ENCODE measurements around the gene ABHD2. TPM values are rescaled to one million over a fixed set of nuclear protein-coding genes. Genes with fewer than 3 reads are reported as not detected.

Gene ABHD2
- polyA plus RNA-seq, 4 donors: 6.7 to 33.6 (median 18.8) TPM

DNA sequence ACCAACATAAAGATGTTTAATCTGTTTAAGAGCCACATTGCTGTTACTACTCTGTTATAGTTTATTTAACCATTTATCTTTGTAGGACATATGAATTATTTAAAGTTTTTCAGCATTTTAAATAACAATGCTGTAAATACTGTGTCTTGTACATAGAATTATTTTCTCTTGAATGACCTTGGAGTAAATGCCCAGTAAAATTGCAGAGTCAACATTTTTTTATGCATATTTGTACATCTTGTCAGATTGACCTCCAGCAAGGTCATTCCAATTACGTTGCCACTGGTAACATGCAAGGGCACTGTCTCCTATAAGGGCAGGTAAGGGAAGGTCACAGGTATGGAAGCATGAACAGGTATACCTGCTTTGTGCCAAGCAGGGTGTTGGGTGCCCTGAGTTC, 68.8 kb downstream of the ABHD2 start:
- H3K4me1 ChIP-seq (ENCODE audit: control insufficient read depth in 3 of 3, insufficient read depth in 2 of 3, low read depth in 1 of 3, low read length in 2 of 3): no peaks in the 10 kb centered on the region
- peaks cover 2 to 36% (median 17%) of the 10 kb centered on the region in 3 donors for H3K36me3 ChIP-seq (ENCODE audit: control insufficient read depth in 3 of 3, insufficient read depth in 2 of 3, low read depth in 1 of 3, low read length in 3 of 3)
- FAIRE-seq: no peak
- no peak overlapping the region for H3K4me3 ChIP-seq (ENCODE audit: low read depth in 1 of 3, low read length in 3 of 3)
- no peak overlapping the region for H3K27ac ChIP-seq (ENCODE audit: low read depth in 1 of 3, low read length in 2 of 3)
- H3K27me3 ChIP-seq (ENCODE audit: control insufficient read depth in 3 of 3, insufficient read depth in 3 of 3, low read length in 3 of 3): no peaks in the 10 kb centered on the region
- 81 to 89% (median 86%) methylated on average over 1 of the region's 1 CpG for WGBS, 3 donors
- DNase-seq: no peak
- H3K9me3 ChIP-seq (ENCODE audit: control insufficient read depth in 2 of 2, insufficient read depth in 1 of 2, low read depth in 1 of 2, low read length in 1 of 2): no peaks in the 10 kb centered on the region

- WGBS, 3 donors: 72 to 91% (median 81%) methylated on average over 4 of the region's 4 CpGs
- FAIRE-seq (no peak), DNase-seq (no peak)
- Histone ChIP-seq H3K4me1 (ENCODE audit: control insufficient read depth in 3 of 3, insufficient read depth in 2 of 3, low read depth in 1 of 3, low read length in 2 of 3) (no peaks in the 10 kb centered on the region), H3K27me3 (ENCODE audit: control insufficient read depth in 3 of 3, insufficient read depth in 3 of 3, low read length in 3 of 3) (no peaks in the 10 kb centered on the region), H3K36me3 (ENCODE audit: control insufficient read depth in 3 of 3, insufficient read depth in 2 of 3, low read depth in 1 of 3, low read length in 3 of 3) (peaks cover 0 to 33% (median 12%) of the 10 kb centered on the region in 3 donors), H3K4me3 (ENCODE audit: low read depth in 1 of 3, low read length in 3 of 3) (no peak overlapping the region), H3K27ac (ENCODE audit: low read depth in 1 of 3, low read length in 2 of 3) (no peak overlapping the region), H3K9me3 (ENCODE audit: control insufficient read depth in 2 of 2, insufficient read depth in 1 of 2, low read depth in 1 of 2, low read length in 1 of 2) (no peaks in the 10 kb centered on the region)
Observed at GRCh38 chr15:89157918-89158564, 69.8 kb downstream of the ABHD2 start.

GRCh38 chr15:89161666-89162065, 73.4 kb downstream of the ABHD2 start:
- Histone ChIP-seq H3K4me3 (ENCODE audit: low read depth in 1 of 3, low read length in 3 of 3) (no peak overlapping the region), H3K36me3 (ENCODE audit: control insufficient read depth in 3 of 3, insufficient read depth in 2 of 3, low read depth in 1 of 3, low read length in 3 of 3) (peaks cover 0 to 24% (median 7%) of the 10 kb centered on the region in 3 donors), H3K27me3 (ENCODE audit: control insufficient read depth in 3 of 3, insufficient read depth in 3 of 3, low read length in 3 of 3) (no peaks in the 10 kb centered on the region), H3K27ac (ENCODE audit: low read depth in 1 of 3, low read length in 2 of 3) (no peak overlapping the region), H3K9me3 (ENCODE audit: control insufficient read depth in 2 of 2, insufficient read depth in 1 of 2, low read depth in 1 of 2, low read length in 1 of 2) (no peaks in the 10 kb centered on the region), H3K4me1 (ENCODE audit: control insufficient read depth in 3 of 3, insufficient read depth in 2 of 3, low read depth in 1 of 3, low read length in 2 of 3) (peaks cover 0 to 4% (median 2%) of the 10 kb centered on the region in 3 donors)
- FAIRE-seq: no peak
- 63 to 74% (median 67%) methylated on average over 3 of the region's 3 CpGs for WGBS, 3 donors
- no peak for DNase-seq

GRCh38 chr15:89163271-89164055, 75.2 kb downstream of the ABHD2 start:
- FAIRE-seq: no peak
- 87 to 93% (median 90%) methylated on average over 5 of the region's 5 CpGs for WGBS, 3 donors
- H3K36me3 ChIP-seq (ENCODE audit: control insufficient read depth in 3 of 3, insufficient read depth in 2 of 3, low read depth in 1 of 3, low read length in 3 of 3): peaks cover 0 to 19% (median 4%) of the 10 kb centered on the region in 3 donors

DNA sequence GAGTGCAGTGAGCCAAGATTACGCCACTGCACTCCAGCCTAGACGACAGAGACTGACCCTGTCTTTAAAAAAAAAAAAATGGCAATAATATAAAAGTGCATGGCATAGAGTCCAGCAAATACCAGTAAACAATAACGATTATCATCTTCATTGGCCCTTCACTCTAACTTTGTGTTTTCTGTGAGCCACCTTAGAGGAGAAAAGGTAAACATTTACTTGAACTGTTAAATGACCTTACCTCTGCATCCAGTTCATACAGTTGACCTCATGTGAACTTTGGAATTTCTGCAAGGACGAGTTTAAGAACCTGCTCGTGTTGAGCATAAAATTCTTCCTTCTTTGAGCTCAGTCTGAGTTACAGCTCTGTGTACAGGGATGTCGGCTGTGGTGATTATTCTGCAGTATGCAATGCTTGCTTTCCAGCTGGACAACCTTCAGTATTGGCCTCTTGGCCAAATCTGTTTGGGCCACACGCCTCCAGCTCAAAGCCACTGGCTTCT, 76.5 kb downstream of the ABHD2 start:
- Histone ChIP-seq H3K9me3 (ENCODE audit: control insufficient read depth in 2 of 2, insufficient read depth in 1 of 2, low read depth in 1 of 2, low read length in 1 of 2) (no peaks in the 10 kb centered on the region), H3K36me3 (ENCODE audit: control insufficient read depth in 3 of 3, insufficient read depth in 2 of 3, low read depth in 1 of 3, low read length in 3 of 3) (peaks cover 0 to 11% (median 4%) of the 10 kb centered on the region in 3 donors), H3K27me3 (ENCODE audit: control insufficient read depth in 3 of 3, insufficient read depth in 3 of 3, low read length in 3 of 3) (no peaks in the 10 kb centered on the region), H3K4me3 (ENCODE audit: low read depth in 1 of 3, low read length in 3 of 3) (no peak overlapping the region), H3K4me1 (ENCODE audit: control insufficient read depth in 3 of 3, insufficient read depth in 2 of 3, low read depth in 1 of 3, low read length in 2 of 3) (peaks cover 0 to 7% (median 4%) of the 10 kb centered on the region in 3 donors), H3K27ac (ENCODE audit: low read depth in 1 of 3, low read length in 2 of 3) (no peak overlapping the region)
- DNase-seq: peak in 1 of 2 donors; percentile 34
- no peak for FAIRE-seq
- WGBS, 3 donors: 56 to 60% (median 56%) methylated on average over 7 of the region's 7 CpGs

More at GRCh38 chr15:89163271-89164055, 75.2 kb downstream of the ABHD2 start:
- no peak for DNase-seq
- Histone ChIP-seq H3K9me3 (ENCODE audit: control insufficient read depth in 2 of 2, insufficient read depth in 1 of 2, low read depth in 1 of 2, low read length in 1 of 2) (no peaks in the 10 kb centered on the region), H3K4me1 (ENCODE audit: control insufficient read depth in 3 of 3, insufficient read depth in 2 of 3, low read depth in 1 of 3, low read length in 2 of 3) (peaks cover 0 to 7% (median 4%) of the 10 kb centered on the region in 3 donors), H3K27me3 (ENCODE audit: control insufficient read depth in 3 of 3, insufficient read depth in 3 of 3, low read length in 3 of 3) (no peaks in the 10 kb centered on the region), H3K27ac (ENCODE audit: low read depth in 1 of 3, low read length in 2 of 3) (no peak overlapping the region), H3K4me3 (ENCODE audit: low read depth in 1 of 3, low read length in 3 of 3) (no peak overlapping the region)

DNA sequence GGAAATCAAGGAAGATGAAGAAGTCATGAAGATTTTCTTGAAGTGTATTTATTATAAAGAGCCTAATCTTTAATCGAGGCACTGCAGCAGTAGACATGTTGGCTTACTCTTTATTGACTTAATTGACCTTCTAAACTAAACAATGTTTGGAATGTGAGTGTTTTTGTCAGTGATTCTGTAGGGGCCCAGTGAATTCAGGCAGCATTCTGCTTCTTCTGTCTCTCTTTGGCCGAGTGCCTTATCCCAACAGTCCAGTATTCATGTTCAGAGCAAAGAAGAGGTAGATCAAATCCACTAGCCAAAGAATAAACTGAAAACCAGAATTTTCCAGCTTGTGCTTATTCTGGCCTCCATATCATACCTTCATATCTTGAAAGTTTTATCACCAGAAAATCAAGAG, 77.4 kb downstream of the ABHD2 start:
- FAIRE-seq: no peak
- 60 to 76% (median 66%) methylated on average over 2 of the region's 2 CpGs for WGBS, 3 donors
- no peak for DNase-seq
- Histone ChIP-seq H3K4me1 (ENCODE audit: control insufficient read depth in 3 of 3, insufficient read depth in 2 of 3, low read depth in 1 of 3, low read length in 2 of 3) (peaks cover 0 to 7% (median 4%) of the 10 kb centered on the region in 3 donors), H3K4me3 (ENCODE audit: low read depth in 1 of 3, low read length in 3 of 3) (no peak overlapping the region), H3K27ac (ENCODE audit: low read depth in 1 of 3, low read length in 2 of 3) (no peak overlapping the region), H3K9me3 (ENCODE audit: control insufficient read depth in 2 of 2, insufficient read depth in 1 of 2, low read depth in 1 of 2, low read length in 1 of 2) (no peaks in the 10 kb centered on the region), H3K36me3 (ENCODE audit: control insufficient read depth in 3 of 3, insufficient read depth in 2 of 3, low read depth in 1 of 3, low read length in 3 of 3) (peaks cover 0 to 8% (median 4%) of the 10 kb centered on the region in 3 donors), H3K27me3 (ENCODE audit: control insufficient read depth in 3 of 3, insufficient read depth in 3 of 3, low read length in 3 of 3) (no peaks in the 10 kb centered on the region)

DNA sequence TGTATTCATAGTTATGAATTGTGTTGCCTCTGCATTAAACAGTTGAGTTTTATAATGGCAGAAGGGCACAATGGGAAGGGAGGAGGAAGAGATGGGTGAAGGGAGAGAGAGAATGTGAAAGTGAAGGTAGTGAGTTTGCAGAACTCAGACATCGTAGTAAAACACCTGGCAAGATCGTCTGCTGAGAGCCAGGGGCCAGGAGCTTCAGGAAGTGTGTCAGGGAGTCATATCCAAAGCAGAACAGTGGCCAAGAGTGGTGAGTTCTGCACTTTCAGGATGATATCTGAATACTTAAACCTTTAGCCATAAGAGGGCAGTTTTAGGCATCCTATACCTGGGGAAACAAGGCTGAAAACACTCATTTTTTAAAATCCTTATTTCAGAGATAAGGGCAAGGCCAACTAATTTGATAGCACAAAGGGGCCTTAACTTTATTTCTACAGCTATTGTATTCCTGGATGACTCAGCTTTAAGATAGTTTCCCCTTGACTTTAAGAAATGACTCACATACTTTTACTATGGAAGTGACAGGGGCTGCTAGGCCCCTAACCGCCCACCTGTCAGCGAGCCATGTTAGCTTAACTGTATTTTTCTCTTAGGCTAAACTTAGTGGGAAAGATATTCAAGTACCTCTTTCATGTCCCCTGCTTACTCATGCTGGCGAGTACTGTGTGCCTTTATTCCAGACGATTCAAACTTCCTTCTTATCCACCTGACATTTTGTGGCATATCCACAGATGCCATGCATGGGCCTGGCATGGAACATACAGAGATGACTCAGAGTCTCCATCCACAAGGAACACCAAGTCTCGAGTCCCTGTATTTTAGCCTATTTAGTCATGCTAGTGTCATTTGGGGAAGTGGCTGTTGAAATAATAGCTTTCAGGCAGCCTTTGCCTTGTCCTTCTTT, 79.3 kb downstream of the ABHD2 start:
- Histone ChIP-seq H3K4me1 (ENCODE audit: control insufficient read depth in 3 of 3, insufficient read depth in 2 of 3, low read depth in 1 of 3, low read length in 2 of 3) (peaks cover 0 to 7% (median 4%) of the 10 kb centered on the region in 3 donors), H3K4me3 (ENCODE audit: low read depth in 1 of 3, low read length in 3 of 3) (no peak overlapping the region), H3K27ac (ENCODE audit: low read depth in 1 of 3, low read length in 2 of 3) (peak overlapping the region in 1 of 3 donors; percentile 45), H3K27me3 (ENCODE audit: control insufficient read depth in 3 of 3, insufficient read depth in 3 of 3, low read length in 3 of 3) (no peaks in the 10 kb centered on the region), H3K36me3 (ENCODE audit: control insufficient read depth in 3 of 3, insufficient read depth in 2 of 3, low read depth in 1 of 3, low read length in 3 of 3) (peaks cover 0 to 13% (median 2%) of the 10 kb centered on the region in 3 donors), H3K9me3 (ENCODE audit: control insufficient read depth in 2 of 2, insufficient read depth in 1 of 2, low read depth in 1 of 2, low read length in 1 of 2) (no peaks in the 10 kb centered on the region)
- no peak for FAIRE-seq
- 31 to 39% (median 37%) methylated on average over 7 of the region's 7 CpGs for WGBS, 3 donors
- no peak for DNase-seq

DNA sequence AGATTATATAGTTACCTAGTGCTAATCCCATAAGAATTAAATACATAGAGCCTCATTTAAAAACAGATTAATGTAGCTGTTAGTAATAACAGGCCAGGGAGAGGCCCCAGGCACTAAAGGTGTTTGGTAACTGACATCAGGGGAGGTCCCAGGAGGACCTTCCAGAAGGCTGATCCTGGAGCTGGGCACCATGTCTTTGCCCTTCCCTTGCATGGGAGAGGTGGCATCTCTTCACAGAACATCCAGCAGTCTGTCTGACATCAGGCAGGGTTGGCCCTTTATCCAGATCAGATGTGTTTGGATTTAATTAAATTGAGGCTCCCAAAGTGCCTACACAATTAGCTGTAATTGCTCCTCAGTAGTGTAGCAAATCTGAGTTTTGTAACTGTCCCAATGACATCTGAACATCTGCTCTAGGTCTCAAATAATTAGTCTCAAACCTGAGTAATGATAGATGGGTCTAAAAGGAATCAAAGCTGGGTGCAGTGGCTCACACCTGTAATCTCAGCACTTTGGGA, 80.1 kb downstream of the ABHD2 start:
- Histone ChIP-seq H3K4me1 (ENCODE audit: control insufficient read depth in 3 of 3, insufficient read depth in 2 of 3, low read depth in 1 of 3, low read length in 2 of 3) (peaks cover 0 to 7% (median 4%) of the 10 kb centered on the region in 3 donors), H3K4me3 (ENCODE audit: low read depth in 1 of 3, low read length in 3 of 3) (no peak overlapping the region), H3K27me3 (ENCODE audit: control insufficient read depth in 3 of 3, insufficient read depth in 3 of 3, low read length in 3 of 3) (no peaks in the 10 kb centered on the region), H3K36me3 (ENCODE audit: control insufficient read depth in 3 of 3, insufficient read depth in 2 of 3, low read depth in 1 of 3, low read length in 3 of 3) (peaks cover 0 to 15% (median 4%) of the 10 kb centered on the region in 3 donors), H3K27ac (ENCODE audit: low read depth in 1 of 3, low read length in 2 of 3) (peak overlapping the region in 1 of 3 donors; percentile 25), H3K9me3 (ENCODE audit: control insufficient read depth in 2 of 2, insufficient read depth in 1 of 2, low read depth in 1 of 2, low read length in 1 of 2) (no peaks in the 10 kb centered on the region)
- FAIRE-seq (no peak), DNase-seq (no peak)

Data from small intestine (tissue), 7 donors.